Sigmoid colon (tissue), 4 donors: Measurements from ENCODE around the gene MAP1LC3B2.

ENCODE experiments used
- CTCF ChIP-seq, 4 experiments: fragments of 450-650 bp in 3 of 4; fragments of 200-600 bp in 1 of 4; IDR thresholded peaks; one replicate each; pipeline ENCODE4 v1.5.1; 2016 to 2019; ENCODE audit warnings: antibody characterized with exemption in 4 of 4, mild to moderate bottlenecking in 3 of 4, moderate library complexity in 2 of 4
- EP300 ChIP-seq, 4 donors: sonication (generic); formaldehyde crosslinking; IDR thresholded peaks; one replicate each; pipeline ENCODE4 v1.6.1; 2017; ENCODE audit warnings: antibody characterized with exemption in 4 of 4
- POLR2A ChIP-seq, 2 donors: fragments of 450-650 bp; IDR thresholded peaks; one replicate each; pipeline ENCODE4 v1.6.1; 2016; ENCODE audit warnings: antibody characterized with exemption in 2 of 2, mild to moderate bottlenecking in 2 of 2, moderate library complexity in 2 of 2
- POLR2AphosphoS5 ChIP-seq, 4 donors: sonication (generic); formaldehyde crosslinking; IDR thresholded peaks; one replicate each; pipeline ENCODE4 v1.6.1; 2017; ENCODE audit warnings: antibody characterized with exemption in 4 of 4

DNA sequence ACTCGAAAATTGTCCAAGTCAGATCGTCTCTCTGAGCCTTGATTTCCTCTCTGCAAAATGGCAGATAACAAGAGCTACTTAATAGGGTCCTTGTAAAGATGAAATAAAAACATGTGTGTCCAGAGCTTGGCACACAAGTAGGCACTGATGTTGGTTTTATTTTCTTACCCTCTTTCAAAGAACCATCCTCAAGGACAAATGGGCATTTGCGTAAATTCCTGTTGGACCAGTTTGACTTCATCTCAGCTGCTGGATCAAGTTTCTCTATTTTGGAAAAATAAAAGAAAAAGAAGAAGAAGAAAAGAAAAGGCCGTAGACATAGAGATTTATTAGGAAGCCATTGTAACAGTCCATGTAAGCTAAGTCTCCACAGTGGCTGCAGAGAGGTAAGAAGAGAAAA, 47.2 kb downstream of the MAP1LC3B2 start:
- TF ChIP-seq CTCF (IDR thresholded peaks at IDR 0.05) (no peak), POLR2A (IDR thresholded peaks at IDR 0.05) (no peak), EP300 (IDR thresholded peaks at IDR 0.05) (no peak), POLR2AphosphoS5 (IDR thresholded peaks at IDR 0.05) (no peak)
